ENCODE measurements around the gene SMARCA5. TPM values are rescaled to one million over a fixed set of nuclear protein-coding genes. Genes with fewer than 3 reads are reported as not detected.

The SMARCA5 gene
- total and polyA plus RNA-seq, 7 donors = 10.4 to 24.9 (median 21.6) TPM

GRCh38 chr4:143564472-143564871, 51.0 kb downstream of the SMARCA5 start:
- Histone ChIP-seq H3K27ac (no peak overlapping the region), H3K36me3 (ENCODE audit: insufficient read depth in 1 of 2, low read depth in 1 of 2) (no peaks in the 10 kb centered on the region), H3K9me3 (no peaks in the 10 kb centered on the region), H3K27me3 (ENCODE audit: insufficient read depth in 3 of 3, low read length in 2 of 3) (no peaks in the 10 kb centered on the region), H3K4me1 (no peaks in the 10 kb centered on the region), H3K4me3 (no peak overlapping the region)
- 89 to 95% (median 91%) methylated on average over 2 of the region's 2 CpGs for WGBS, 3 donors
- TF ChIP-seq, protein P1, sequence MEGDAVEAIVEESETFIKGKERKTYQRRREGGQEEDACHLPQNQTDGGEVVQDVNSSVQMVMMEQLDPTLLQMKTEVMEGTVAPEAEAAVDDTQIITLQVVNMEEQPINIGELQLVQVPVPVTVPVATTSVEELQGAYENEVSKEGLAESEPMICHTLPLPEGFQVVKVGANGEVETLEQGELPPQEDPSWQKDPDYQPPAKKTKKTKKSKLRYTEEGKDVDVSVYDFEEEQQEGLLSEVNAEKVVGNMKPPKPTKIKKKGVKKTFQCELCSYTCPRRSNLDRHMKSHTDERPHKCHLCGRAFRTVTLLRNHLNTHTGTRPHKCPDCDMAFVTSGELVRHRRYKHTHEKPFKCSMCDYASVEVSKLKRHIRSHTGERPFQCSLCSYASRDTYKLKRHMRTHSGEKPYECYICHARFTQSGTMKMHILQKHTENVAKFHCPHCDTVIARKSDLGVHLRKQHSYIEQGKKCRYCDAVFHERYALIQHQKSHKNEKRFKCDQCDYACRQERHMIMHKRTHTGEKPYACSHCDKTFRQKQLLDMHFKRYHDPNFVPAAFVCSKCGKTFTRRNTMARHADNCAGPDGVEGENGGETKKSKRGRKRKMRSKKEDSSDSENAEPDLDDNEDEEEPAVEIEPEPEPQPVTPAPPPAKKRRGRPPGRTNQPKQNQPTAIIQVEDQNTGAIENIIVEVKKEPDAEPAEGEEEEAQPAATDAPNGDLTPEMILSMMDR (IDR thresholded peaks at IDR 0.05) = no peak
- ATAC-seq (no peak), DNase-seq (no peak)
- intact Hi-C loops (cut with DNase I) = no loop called here

DNA sequence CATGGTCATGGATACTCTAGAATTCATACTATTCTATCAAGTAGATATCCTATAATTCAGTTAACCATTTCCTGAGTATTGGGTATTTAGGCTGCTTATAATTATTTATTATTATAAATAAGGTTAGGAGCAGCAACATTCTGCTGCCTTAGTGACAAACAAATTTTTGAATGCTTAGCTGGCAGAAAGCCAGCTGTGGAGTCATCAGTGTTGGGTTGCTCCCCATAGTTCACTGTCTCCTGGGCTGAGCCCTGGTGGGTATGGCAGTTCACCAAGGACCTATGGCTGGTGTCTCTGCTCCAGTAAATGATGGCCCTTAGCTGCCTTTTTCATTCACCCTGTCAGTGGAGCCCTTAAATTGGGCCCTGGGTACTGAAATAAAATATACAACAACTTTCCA, 61.8 kb downstream of the SMARCA5 start:
- intact Hi-C loops (cut with DNase I) = no loop called here
- no peaks in the 10 kb centered on the region for H3K27me3 ChIP-seq (ENCODE audit: insufficient read depth in 3 of 3, low read length in 2 of 3)
- no peaks in the 10 kb centered on the region for H3K9me3 ChIP-seq
- H3K36me3 ChIP-seq (ENCODE audit: insufficient read depth in 1 of 2, low read depth in 1 of 2) = no peaks in the 10 kb centered on the region
- no peak overlapping the region for H3K27ac ChIP-seq
- no peak for DNase-seq
- no peak for ATAC-seq
- no peaks in the 10 kb centered on the region for H3K4me1 ChIP-seq
- TF ChIP-seq, protein P1 (IDR thresholded peaks at IDR 0.05) = no peak
- H3K4me3 ChIP-seq = no peak overlapping the region

DNA sequence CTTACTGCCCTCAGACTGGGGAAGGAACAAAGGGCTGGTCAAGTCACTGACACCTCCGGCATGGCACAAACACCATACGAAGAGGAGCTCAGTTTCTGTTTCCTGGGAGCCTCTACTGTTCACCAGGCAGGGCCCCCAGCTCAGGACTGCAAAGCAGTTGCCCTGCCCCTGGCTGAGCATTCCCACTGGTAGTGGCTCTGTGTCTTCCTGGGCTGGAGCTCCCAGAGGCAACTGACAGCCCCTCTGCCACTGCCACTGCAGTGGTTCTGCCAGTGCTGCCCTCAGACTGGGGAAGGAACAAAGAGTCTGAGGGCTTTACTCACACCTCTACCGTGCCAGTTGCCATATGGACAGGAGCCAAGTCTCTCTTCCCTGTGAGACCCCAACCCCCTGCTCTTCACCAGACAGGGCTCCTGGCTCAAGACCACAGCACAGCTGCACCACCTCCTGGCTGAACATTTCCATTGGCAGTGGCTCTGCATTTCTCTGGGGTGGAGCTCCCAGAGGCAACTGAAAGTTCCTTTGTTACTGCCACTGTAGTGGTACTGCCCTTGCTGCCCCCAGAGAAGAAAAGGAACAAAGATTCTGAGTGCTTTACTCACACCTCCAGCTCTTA, 67.9 kb downstream of the SMARCA5 start:
- Histone ChIP-seq H3K4me1 (no peaks in the 10 kb centered on the region), H3K27me3 (ENCODE audit: insufficient read depth in 3 of 3, low read length in 2 of 3) (no peaks in the 10 kb centered on the region), H3K9me3 (peaks cover 8% of the 10 kb centered on the region), H3K4me3 (no peak overlapping the region), H3K36me3 (ENCODE audit: insufficient read depth in 1 of 2, low read depth in 1 of 2) (no peaks in the 10 kb centered on the region), H3K27ac (no peak overlapping the region)
- intact Hi-C loops (cut with DNase I) = no loop called here
- TF ChIP-seq, protein P1 (IDR thresholded peaks at IDR 0.05) = no peak
- WGBS, 3 donors = 58 to 66% (median 65%) methylated on average over 3 of the region's 3 CpGs
- no peak for DNase-seq
- ATAC-seq = no peak

DNA sequence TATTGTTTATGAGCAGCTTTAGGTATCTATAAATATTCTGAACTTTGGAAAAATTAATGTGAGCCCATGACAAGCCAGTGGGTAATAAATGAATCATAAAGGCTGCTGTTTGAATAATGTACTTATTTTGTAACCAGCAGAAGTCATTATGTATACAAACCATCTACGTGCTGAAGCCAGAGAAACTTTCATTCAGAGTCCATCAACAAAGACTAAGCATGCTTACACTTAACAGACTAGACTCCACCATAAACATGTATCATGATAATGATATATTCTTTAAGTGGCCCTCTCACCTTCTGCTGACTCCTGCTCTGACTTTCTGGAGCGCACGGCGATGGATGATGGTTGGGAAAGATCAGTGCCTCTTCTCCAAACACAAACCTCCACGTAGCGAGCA, 72.0 kb downstream of the SMARCA5 start:
- H3K36me3 ChIP-seq (ENCODE audit: insufficient read depth in 1 of 2, low read depth in 1 of 2) = no peaks in the 10 kb centered on the region

More for the DNA sequence above, 72.0 kb downstream of the SMARCA5 start:
- DNase-seq = no peak
- no peaks in the 10 kb centered on the region for H3K27me3 ChIP-seq (ENCODE audit: insufficient read depth in 3 of 3, low read length in 2 of 3)
- no peak for ATAC-seq
- no peak overlapping the region for H3K4me3 ChIP-seq
- TF ChIP-seq, protein P1 (IDR thresholded peaks at IDR 0.05) = no peak
- peaks cover 8% of the 10 kb centered on the region for H3K9me3 ChIP-seq
- H3K4me1 ChIP-seq = no peaks in the 10 kb centered on the region
- WGBS, 3 donors = 90 to 95% (median 90%) methylated on average over 6 of the region's 6 CpGs
- intact Hi-C loops (cut with DNase I) = no loop called here
- H3K27ac ChIP-seq = no peak overlapping the region
